ENCODE data around the gene OBP2B.

The OBP2B gene

GRCh38 chr9:133169102-133169501 lies 39.9 kb downstream of the OBP2B start:
- no peaks in the 10 kb centered on the region for H3K9me3 ChIP-seq (ENCODE audit: severe bottlenecking)
- no peaks in the 10 kb centered on the region for H3K27me3 ChIP-seq (ENCODE audit: insufficient read depth, low read depth, severe bottlenecking)
- H3K36me3 ChIP-seq = no peaks in the 10 kb centered on the region
- TF ChIP-seq, protein P1, sequence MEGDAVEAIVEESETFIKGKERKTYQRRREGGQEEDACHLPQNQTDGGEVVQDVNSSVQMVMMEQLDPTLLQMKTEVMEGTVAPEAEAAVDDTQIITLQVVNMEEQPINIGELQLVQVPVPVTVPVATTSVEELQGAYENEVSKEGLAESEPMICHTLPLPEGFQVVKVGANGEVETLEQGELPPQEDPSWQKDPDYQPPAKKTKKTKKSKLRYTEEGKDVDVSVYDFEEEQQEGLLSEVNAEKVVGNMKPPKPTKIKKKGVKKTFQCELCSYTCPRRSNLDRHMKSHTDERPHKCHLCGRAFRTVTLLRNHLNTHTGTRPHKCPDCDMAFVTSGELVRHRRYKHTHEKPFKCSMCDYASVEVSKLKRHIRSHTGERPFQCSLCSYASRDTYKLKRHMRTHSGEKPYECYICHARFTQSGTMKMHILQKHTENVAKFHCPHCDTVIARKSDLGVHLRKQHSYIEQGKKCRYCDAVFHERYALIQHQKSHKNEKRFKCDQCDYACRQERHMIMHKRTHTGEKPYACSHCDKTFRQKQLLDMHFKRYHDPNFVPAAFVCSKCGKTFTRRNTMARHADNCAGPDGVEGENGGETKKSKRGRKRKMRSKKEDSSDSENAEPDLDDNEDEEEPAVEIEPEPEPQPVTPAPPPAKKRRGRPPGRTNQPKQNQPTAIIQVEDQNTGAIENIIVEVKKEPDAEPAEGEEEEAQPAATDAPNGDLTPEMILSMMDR (IDR thresholded peaks at IDR 0.05; ENCODE audit: low read depth, low read length) = no peak
- no peak overlapping the region for H3K27ac ChIP-seq
- no peak overlapping the region for H3K4me3 ChIP-seq (ENCODE audit: low read depth, low read length)
- no peak for DNase-seq

DNA sequence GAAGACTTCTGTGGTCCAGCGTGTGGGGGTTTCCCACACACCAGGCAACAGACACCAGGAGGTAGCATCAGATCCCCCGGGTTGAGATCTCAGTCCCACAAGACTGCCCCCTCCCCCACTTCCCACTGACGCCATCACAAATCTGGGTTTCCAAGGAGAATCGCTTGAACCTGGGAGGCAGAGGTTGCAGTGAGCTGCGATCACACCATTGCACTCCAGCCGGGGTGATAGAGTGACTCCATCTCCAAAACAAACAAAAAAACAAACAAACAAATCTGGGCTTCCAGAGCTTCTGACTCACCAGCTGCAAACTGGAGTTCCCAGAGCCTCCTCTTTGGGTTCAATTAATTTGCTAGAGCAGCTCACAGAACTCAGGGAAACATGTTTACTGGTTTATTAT lies 40.6 kb downstream of the OBP2B start:
- Histone ChIP-seq H3K27me3 (ENCODE audit: insufficient read depth, low read depth, severe bottlenecking) (no peaks in the 10 kb centered on the region), H3K4me3 (ENCODE audit: low read depth, low read length) (no peak overlapping the region), H3K27ac (no peak overlapping the region), H3K36me3 (no peaks in the 10 kb centered on the region), H3K9me3 (ENCODE audit: severe bottlenecking) (no peaks in the 10 kb centered on the region)
- TF ChIP-seq, protein P1 (IDR thresholded peaks at IDR 0.05; ENCODE audit: low read depth, low read length) = no peak
- no peak for DNase-seq

GRCh38 chr9:133167769-133168168 lies 41.3 kb downstream of the OBP2B start:
- no peaks in the 10 kb centered on the region for H3K36me3 ChIP-seq
- no peaks in the 10 kb centered on the region for H3K9me3 ChIP-seq (ENCODE audit: severe bottlenecking)
- DNase-seq = no peak
- TF ChIP-seq, protein P1 (IDR thresholded peaks at IDR 0.05; ENCODE audit: low read depth, low read length) = no peak
- H3K4me3 ChIP-seq (ENCODE audit: low read depth, low read length) = no peak overlapping the region
- H3K27me3 ChIP-seq (ENCODE audit: insufficient read depth, low read depth, severe bottlenecking) = no peaks in the 10 kb centered on the region
- no peak overlapping the region for H3K27ac ChIP-seq

- DNase-seq = no peak
- Histone ChIP-seq H3K4me3 (ENCODE audit: low read depth, low read length) (no peak overlapping the region), H3K27ac (no peak overlapping the region), H3K27me3 (ENCODE audit: insufficient read depth, low read depth, severe bottlenecking) (no peaks in the 10 kb centered on the region), H3K36me3 (no peaks in the 10 kb centered on the region), H3K9me3 (ENCODE audit: severe bottlenecking) (no peaks in the 10 kb centered on the region)
- TF ChIP-seq, protein P1 (IDR thresholded peaks at IDR 0.05; ENCODE audit: low read depth, low read length) = no peak
Observed at GRCh38 chr9:133167096-133167730, 41.8 kb downstream of the OBP2B start.

- TF ChIP-seq, protein P1 (IDR thresholded peaks at IDR 0.05; ENCODE audit: low read depth, low read length) = no peak
Observed at GRCh38 chr9:133166392-133166791, 42.7 kb downstream of the OBP2B start.

GRCh38 chr9:133165452-133165730 lies 43.7 kb downstream of the OBP2B start:
- H3K9me3 ChIP-seq (ENCODE audit: severe bottlenecking) = no peaks in the 10 kb centered on the region
- H3K36me3 ChIP-seq = no peaks in the 10 kb centered on the region
- no peak for DNase-seq
- H3K27ac ChIP-seq = no peak overlapping the region
- H3K27me3 ChIP-seq (ENCODE audit: insufficient read depth, low read depth, severe bottlenecking) = no peaks in the 10 kb centered on the region
- H3K4me3 ChIP-seq (ENCODE audit: low read depth, low read length) = no peak overlapping the region
- TF ChIP-seq, protein P1 (IDR thresholded peaks at IDR 0.05; ENCODE audit: low read depth, low read length) = no peak

More at GRCh38 chr9:133166392-133166791, 42.7 kb downstream of the OBP2B start:
- H3K9me3 ChIP-seq (ENCODE audit: severe bottlenecking) = no peaks in the 10 kb centered on the region
- H3K4me3 ChIP-seq (ENCODE audit: low read depth, low read length) = no peak overlapping the region
- no peak for DNase-seq
- no peaks in the 10 kb centered on the region for H3K36me3 ChIP-seq
- no peak overlapping the region for H3K27ac ChIP-seq
- H3K27me3 ChIP-seq (ENCODE audit: insufficient read depth, low read depth, severe bottlenecking) = no peaks in the 10 kb centered on the region
